ENCODE measurements around the gene CEMIP.

Gene CEMIP

GRCh38 chr15:80989518-80990478 lies 210.6 kb downstream of the CEMIP start, which contains the start of gene MESD:
MESD (minus strand) TSS chr15:80989819; CDS start chr15:80989791, 28 bp downstream.
- H3K27ac ChIP-seq (ENCODE audit: insufficient read depth, low read length, poor library complexity, severe bottlenecking), result peak within 1 kb of the TSS; percentile 93
- no peaks in the 10 kb centered on the region for H3K9me3 ChIP-seq (ENCODE audit: control insufficient read depth, low read length)
- DNase-seq, result peak; percentile 91 to 96 (median 95)
- no peaks in the 10 kb centered on the region for H3K36me3 ChIP-seq (ENCODE audit: control insufficient read depth, insufficient read depth, low read length)
- peaks cover 14% of the 10 kb centered on the region for H3K4me1 ChIP-seq (ENCODE audit: control insufficient read depth, insufficient read depth, low read length, poor library complexity, severe bottlenecking)
- no peaks in the 10 kb centered on the region for H3K27me3 ChIP-seq (replicated peaks; ENCODE audit: control insufficient read depth, insufficient read depth, low read length, poor library complexity, severe bottlenecking)
- H3K4me3 ChIP-seq (ENCODE audit: insufficient read depth, low read depth, low read length, poor library complexity, severe bottlenecking), result peak within 1 kb of the TSS; percentile 99

DNA sequence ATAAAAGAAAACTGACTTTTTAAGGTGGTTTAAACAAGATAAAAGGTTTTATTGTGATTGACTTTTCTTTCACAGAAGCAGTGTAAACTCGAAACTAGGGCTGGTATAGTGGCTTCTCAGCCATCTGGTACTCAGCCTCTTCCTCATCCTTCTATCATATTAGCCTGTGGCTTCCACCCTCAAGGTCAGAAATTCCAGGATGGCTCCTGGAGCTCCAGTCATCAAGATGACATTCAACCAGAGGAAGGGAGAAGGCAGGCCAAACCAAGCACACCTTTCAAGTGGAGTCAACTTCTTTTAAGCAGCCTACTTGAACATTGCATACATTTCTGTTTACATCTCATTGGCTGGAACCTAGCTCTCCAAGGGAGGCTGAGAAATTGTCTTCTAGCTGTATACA lies 211.8 kb downstream of the CEMIP start:
- Histone ChIP-seq H3K4me1 (ENCODE audit: control insufficient read depth, insufficient read depth, low read length, poor library complexity, severe bottlenecking) (peaks cover 14% of the 10 kb centered on the region), H3K36me3 (ENCODE audit: control insufficient read depth, insufficient read depth, low read length) (no peaks in the 10 kb centered on the region), H3K9me3 (ENCODE audit: control insufficient read depth, low read length) (no peaks in the 10 kb centered on the region), H3K4me3 (ENCODE audit: insufficient read depth, low read depth, low read length, poor library complexity, severe bottlenecking) (no peak overlapping the region), H3K27me3 (replicated peaks; ENCODE audit: control insufficient read depth, insufficient read depth, low read length, poor library complexity, severe bottlenecking) (no peaks in the 10 kb centered on the region), H3K27ac (ENCODE audit: insufficient read depth, low read length, poor library complexity, severe bottlenecking) (no peak overlapping the region)
- DNase-seq, result no peak

DNA sequence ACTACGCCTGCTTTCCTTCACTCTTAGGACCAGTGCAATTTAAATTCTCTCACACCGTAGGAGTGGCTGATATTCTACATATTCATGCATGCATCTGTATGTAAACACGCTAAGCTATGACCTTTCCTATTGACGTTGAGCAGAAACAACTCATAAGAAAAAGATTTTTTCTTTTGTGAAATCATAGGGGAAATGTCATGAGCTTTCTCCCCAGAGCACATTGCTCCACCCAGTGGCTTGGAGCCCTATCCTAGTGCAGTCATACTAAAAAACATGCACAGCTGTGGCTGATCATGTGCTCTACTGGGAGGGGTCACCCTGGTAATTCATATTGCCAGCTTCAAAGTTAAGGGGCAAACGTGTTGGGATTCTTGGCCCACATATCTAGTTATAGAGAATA lies 212.3 kb downstream of the CEMIP start:
- no peaks in the 10 kb centered on the region for H3K36me3 ChIP-seq (ENCODE audit: control insufficient read depth, insufficient read depth, low read length)
- H3K4me1 ChIP-seq (ENCODE audit: control insufficient read depth, insufficient read depth, low read length, poor library complexity, severe bottlenecking), result peaks cover 14% of the 10 kb centered on the region
- no peak overlapping the region for H3K27ac ChIP-seq (ENCODE audit: insufficient read depth, low read length, poor library complexity, severe bottlenecking)
- H3K9me3 ChIP-seq (ENCODE audit: control insufficient read depth, low read length), result no peaks in the 10 kb centered on the region
- DNase-seq, result no peak
- no peaks in the 10 kb centered on the region for H3K27me3 ChIP-seq (replicated peaks; ENCODE audit: control insufficient read depth, insufficient read depth, low read length, poor library complexity, severe bottlenecking)
- no peak overlapping the region for H3K4me3 ChIP-seq (ENCODE audit: insufficient read depth, low read depth, low read length, poor library complexity, severe bottlenecking)

- H3K27me3 ChIP-seq (replicated peaks; ENCODE audit: control insufficient read depth, insufficient read depth, low read length, poor library complexity, severe bottlenecking), result no peaks in the 10 kb centered on the region
- DNase-seq, result no peak
- H3K4me3 ChIP-seq (ENCODE audit: insufficient read depth, low read depth, low read length, poor library complexity, severe bottlenecking), result no peak overlapping the region
- H3K27ac ChIP-seq (ENCODE audit: insufficient read depth, low read length, poor library complexity, severe bottlenecking), result no peak overlapping the region
- no peaks in the 10 kb centered on the region for H3K9me3 ChIP-seq (ENCODE audit: control insufficient read depth, low read length)
- H3K4me1 ChIP-seq (ENCODE audit: control insufficient read depth, insufficient read depth, low read length, poor library complexity, severe bottlenecking), result peaks cover 14% of the 10 kb centered on the region
- H3K36me3 ChIP-seq (ENCODE audit: control insufficient read depth, insufficient read depth, low read length), result no peaks in the 10 kb centered on the region
Observed at GRCh38 chr15:80992006-80992405, 212.8 kb downstream of the CEMIP start.

DNA sequence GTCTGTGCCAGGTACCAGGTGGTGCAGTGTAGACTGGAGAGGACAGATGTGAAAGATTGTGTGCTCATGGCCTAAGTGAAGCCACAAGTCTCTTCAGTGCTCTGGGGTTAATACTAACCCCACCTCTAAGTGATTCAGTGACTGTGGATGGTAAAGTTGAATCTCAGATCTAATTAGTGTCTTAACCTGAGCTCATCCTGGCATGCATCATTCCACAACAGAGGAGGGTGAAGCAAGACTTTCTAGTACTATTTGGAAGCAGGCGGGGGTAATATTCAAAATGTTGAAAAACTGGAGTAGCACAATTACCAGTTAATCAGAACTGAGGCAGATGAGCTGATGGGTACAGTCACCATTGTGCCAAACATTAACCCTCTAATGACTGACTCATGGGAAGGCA lies 213.3 kb downstream of the CEMIP start:
- H3K36me3 ChIP-seq (ENCODE audit: control insufficient read depth, insufficient read depth, low read length), result no peaks in the 10 kb centered on the region
- peaks cover 14% of the 10 kb centered on the region for H3K4me1 ChIP-seq (ENCODE audit: control insufficient read depth, insufficient read depth, low read length, poor library complexity, severe bottlenecking)
- no peak overlapping the region for H3K4me3 ChIP-seq (ENCODE audit: insufficient read depth, low read depth, low read length, poor library complexity, severe bottlenecking)
- no peaks in the 10 kb centered on the region for H3K27me3 ChIP-seq (replicated peaks; ENCODE audit: control insufficient read depth, insufficient read depth, low read length, poor library complexity, severe bottlenecking)
- DNase-seq, result no peak
- no peaks in the 10 kb centered on the region for H3K9me3 ChIP-seq (ENCODE audit: control insufficient read depth, low read length)
- no peak overlapping the region for H3K27ac ChIP-seq (ENCODE audit: insufficient read depth, low read length, poor library complexity, severe bottlenecking)

GRCh38 chr15:80996247-80996646 lies 217.1 kb downstream of the CEMIP start:
- H3K9me3 ChIP-seq (ENCODE audit: control insufficient read depth, low read length), result no peaks in the 10 kb centered on the region
- no peak overlapping the region for H3K4me3 ChIP-seq (ENCODE audit: insufficient read depth, low read depth, low read length, poor library complexity, severe bottlenecking)
- H3K4me1 ChIP-seq (ENCODE audit: control insufficient read depth, insufficient read depth, low read length, poor library complexity, severe bottlenecking), result peaks cover 11% of the 10 kb centered on the region
- H3K27ac ChIP-seq (ENCODE audit: insufficient read depth, low read length, poor library complexity, severe bottlenecking), result no peak overlapping the region
- no peak for DNase-seq
- H3K27me3 ChIP-seq (replicated peaks; ENCODE audit: control insufficient read depth, insufficient read depth, low read length, poor library complexity, severe bottlenecking), result no peaks in the 10 kb centered on the region
- no peaks in the 10 kb centered on the region for H3K36me3 ChIP-seq (ENCODE audit: control insufficient read depth, insufficient read depth, low read length)

DNA sequence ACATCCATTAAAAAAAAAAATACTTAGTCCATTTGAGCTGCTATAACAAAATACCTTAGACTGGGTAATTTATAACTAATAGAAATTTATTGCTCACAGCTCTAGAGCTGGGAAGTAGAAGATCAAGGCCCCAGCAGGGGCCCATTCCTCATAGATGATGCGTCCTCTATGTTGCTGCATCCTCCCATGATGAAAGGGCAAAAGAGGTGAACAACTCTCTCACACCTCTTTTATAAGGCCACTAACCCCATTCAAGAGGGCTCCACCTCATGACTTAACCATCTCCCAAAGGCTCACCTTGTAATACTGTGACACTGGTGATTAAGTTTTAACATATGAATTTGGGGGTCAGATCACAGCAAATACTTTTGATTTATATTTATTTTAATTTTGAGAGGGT lies 218.5 kb downstream of the CEMIP start:
- Histone ChIP-seq H3K27ac (ENCODE audit: insufficient read depth, low read length, poor library complexity, severe bottlenecking) (no peak overlapping the region), H3K27me3 (replicated peaks; ENCODE audit: control insufficient read depth, insufficient read depth, low read length, poor library complexity, severe bottlenecking) (no peaks in the 10 kb centered on the region), H3K36me3 (ENCODE audit: control insufficient read depth, insufficient read depth, low read length) (peaks cover under 1% of the 10 kb centered on the region), H3K4me1 (ENCODE audit: control insufficient read depth, insufficient read depth, low read length, poor library complexity, severe bottlenecking) (peaks cover 14% of the 10 kb centered on the region), H3K4me3 (ENCODE audit: insufficient read depth, low read depth, low read length, poor library complexity, severe bottlenecking) (no peak overlapping the region), H3K9me3 (ENCODE audit: control insufficient read depth, low read length) (no peaks in the 10 kb centered on the region)
- DNase-seq, result no peak

DNA sequence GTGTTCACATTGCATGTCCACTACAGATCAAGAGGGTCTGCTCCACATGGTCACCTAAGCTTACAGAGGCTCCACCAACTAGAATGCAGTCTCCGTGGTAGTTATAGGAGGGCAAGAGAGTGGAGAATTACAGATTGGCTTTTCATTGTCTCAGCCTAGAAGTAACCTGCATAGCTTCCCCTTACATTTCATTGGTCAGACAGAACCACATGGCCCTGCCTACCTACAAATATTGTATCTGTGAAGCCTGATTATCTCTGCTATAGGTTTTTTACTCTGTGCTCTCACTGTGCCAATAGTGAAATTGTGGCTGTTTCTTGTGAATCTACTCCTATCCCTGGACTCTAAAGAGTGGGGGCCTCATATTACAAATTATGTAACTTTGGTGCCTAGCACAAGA lies 219.1 kb downstream of the CEMIP start:
- no peak overlapping the region for H3K27ac ChIP-seq (ENCODE audit: insufficient read depth, low read length, poor library complexity, severe bottlenecking)
- no peaks in the 10 kb centered on the region for H3K27me3 ChIP-seq (replicated peaks; ENCODE audit: control insufficient read depth, insufficient read depth, low read length, poor library complexity, severe bottlenecking)
- no peak overlapping the region for H3K4me3 ChIP-seq (ENCODE audit: insufficient read depth, low read depth, low read length, poor library complexity, severe bottlenecking)
- H3K36me3 ChIP-seq (ENCODE audit: control insufficient read depth, insufficient read depth, low read length), result peaks cover 6% of the 10 kb centered on the region
- no peak for DNase-seq
- H3K4me1 ChIP-seq (ENCODE audit: control insufficient read depth, insufficient read depth, low read length, poor library complexity, severe bottlenecking), result peaks cover 20% of the 10 kb centered on the region
- H3K9me3 ChIP-seq (ENCODE audit: control insufficient read depth, low read length), result no peaks in the 10 kb centered on the region

DNA sequence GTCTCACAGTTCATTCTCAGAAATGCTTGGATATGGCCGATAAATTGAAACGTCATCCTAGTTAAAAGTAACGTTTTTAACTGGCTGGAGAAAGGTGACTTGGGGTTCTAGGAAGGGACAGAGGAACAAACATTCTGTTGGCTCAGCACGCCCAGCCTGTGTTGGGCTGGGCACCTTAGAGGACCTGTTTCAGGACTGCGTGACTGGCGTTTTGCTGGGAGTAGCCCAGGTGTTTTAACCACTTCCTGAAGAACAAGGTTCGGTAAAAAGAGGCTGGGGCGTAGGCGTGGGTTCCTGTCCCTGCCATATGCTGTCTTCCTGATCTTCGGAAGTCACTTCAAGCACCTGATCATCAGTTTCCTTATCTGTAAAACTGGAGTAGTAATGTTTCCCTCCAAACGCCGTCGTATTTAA lies 220.5 kb downstream of the CEMIP start:
- no peaks in the 10 kb centered on the region for H3K9me3 ChIP-seq (ENCODE audit: control insufficient read depth, low read length)
- H3K27ac ChIP-seq (ENCODE audit: insufficient read depth, low read length, poor library complexity, severe bottlenecking), result peak overlapping the region; percentile 93
- H3K36me3 ChIP-seq (ENCODE audit: control insufficient read depth, insufficient read depth, low read length), result peaks cover 8% of the 10 kb centered on the region
- peak; percentile 45 to 49 (median 48) for DNase-seq
- no peaks in the 10 kb centered on the region for H3K27me3 ChIP-seq (replicated peaks; ENCODE audit: control insufficient read depth, insufficient read depth, low read length, poor library complexity, severe bottlenecking)
- peak overlapping the region; percentile 80 for H3K4me3 ChIP-seq (ENCODE audit: insufficient read depth, low read depth, low read length, poor library complexity, severe bottlenecking)
- peaks cover 29% of the 10 kb centered on the region for H3K4me1 ChIP-seq (ENCODE audit: control insufficient read depth, insufficient read depth, low read length, poor library complexity, severe bottlenecking)

DNA sequence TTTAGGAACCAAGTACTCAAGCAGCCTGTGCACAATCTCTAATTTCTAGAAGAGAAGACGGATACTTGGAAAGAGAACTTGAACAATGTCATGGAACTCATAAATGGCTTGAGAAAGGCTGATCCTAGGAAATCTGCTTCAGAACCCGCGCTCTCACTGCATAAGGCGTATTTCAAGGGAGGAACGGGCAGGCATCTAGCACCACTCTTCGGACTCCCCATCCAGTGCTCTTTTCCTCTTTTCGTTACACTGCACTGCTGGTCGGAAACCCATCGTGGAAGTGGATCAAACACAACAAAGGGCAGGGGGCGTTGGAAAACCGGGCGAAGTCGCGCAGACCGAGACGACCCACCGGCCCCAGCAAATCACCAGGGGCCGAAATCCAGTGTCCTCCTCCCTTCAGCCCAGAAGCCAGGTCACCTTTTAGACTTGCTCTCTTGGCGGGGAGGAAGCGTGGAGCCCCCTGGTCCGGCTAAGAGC lies 221.0 kb downstream of the CEMIP start:
- Histone ChIP-seq H3K4me1 (ENCODE audit: control insufficient read depth, insufficient read depth, low read length, poor library complexity, severe bottlenecking) (peaks cover 32% of the 10 kb centered on the region), H3K27me3 (replicated peaks; ENCODE audit: control insufficient read depth, insufficient read depth, low read length, poor library complexity, severe bottlenecking) (no peaks in the 10 kb centered on the region), H3K9me3 (ENCODE audit: control insufficient read depth, low read length) (no peaks in the 10 kb centered on the region), H3K4me3 (ENCODE audit: insufficient read depth, low read depth, low read length, poor library complexity, severe bottlenecking) (peak overlapping the region; percentile 80), H3K27ac (ENCODE audit: insufficient read depth, low read length, poor library complexity, severe bottlenecking) (peak overlapping the region; percentile 93), H3K36me3 (ENCODE audit: control insufficient read depth, insufficient read depth, low read length) (peaks cover 8% of the 10 kb centered on the region)
- no peak for DNase-seq

Data from effector memory CD4-positive, alpha-beta T cell (primary cell).